ENCODE results near the gene SUGCT.

SUGCT gene

DNA sequence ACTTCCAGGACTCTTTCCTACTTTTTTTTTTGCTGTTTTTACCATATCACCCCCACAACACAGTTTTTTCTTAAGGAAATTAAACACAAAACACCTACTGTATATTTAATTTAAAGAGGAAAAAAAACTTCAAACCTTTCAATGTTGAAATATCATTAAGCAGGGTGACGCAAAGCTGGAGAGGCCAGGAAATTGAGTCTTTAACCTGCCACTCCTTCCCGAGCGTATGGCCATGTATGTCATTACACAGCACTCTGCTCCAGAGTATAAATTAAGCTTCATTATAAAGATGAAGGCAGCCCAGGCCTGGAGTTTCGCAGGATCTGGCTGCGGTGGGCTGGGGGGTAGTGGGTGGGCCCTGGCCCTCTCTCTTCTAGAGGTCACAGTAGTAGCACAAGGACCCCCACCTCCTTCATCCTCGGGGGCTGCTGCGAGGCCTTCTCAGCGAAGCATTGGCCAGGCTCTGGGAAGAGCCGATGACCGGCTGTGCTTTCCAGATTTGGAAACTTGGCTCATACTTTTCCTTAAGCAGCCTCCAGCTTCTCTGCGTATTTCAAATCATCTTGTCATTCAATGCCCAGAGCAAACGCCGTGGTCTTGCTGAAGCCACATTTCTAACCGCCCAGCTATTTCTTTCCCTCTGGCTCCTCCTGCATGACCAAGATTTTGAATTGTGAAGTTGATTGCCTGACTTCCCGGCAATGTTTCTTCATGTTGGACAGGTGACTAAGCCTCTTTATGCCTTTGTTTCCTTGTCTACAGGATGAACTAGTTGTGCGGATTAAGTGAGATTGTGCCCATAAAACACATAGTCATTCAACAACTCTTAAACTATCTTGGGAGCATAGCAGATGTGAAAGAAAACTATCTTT is 765.1 kb downstream of the SUGCT start:
- DNase-seq (ENCODE audit: low spot score), result no peak

- no peak for DNase-seq (ENCODE audit: low spot score)
These were observed 769.1 kb downstream of the SUGCT start for GRCh38 chr7:40903872-40904271.

- no peak for DNase-seq (ENCODE audit: low spot score)
These were observed 772.5 kb downstream of the SUGCT start for GRCh38 chr7:40907286-40907685.

- no peak for DNase-seq (ENCODE audit: low spot score)
These were observed 774.7 kb downstream of the SUGCT start for GRCh38 chr7:40909346-40909980.

Small RNA genes lying within 50 kb of the gene (small RNA-seq; reads per million reads assigned to genes)
- 0 reads per million in 2 experiments for gene AC006023.1
- 0 reads per million in 2 experiments for gene AC006023.2
